HEK293T (cell line): ENCODE results near the gene CST9.
"Not testable (repeated sequence)": the region's sequence is repeated elsewhere in the genome, so short reads cannot be mapped to it uniquely, and the experiment has no call there.

Experiments
- CTCF ChIA-PET: fragments of 350-600 bp; formaldehyde crosslinking; extraction: SDS; loops from one replicate; lab custom pipeline; 2021; ENCODE audit warnings: antibody characterized with exemption, inconsistent platforms; lab: Yijun Ruan, JAX
- POLR2A ChIA-PET: fragments of 350-600 bp; formaldehyde crosslinking; extraction: SDS; loops from one replicate; lab custom pipeline; 2020; ENCODE audit warnings: antibody characterized with exemption, inconsistent platforms; lab: Yijun Ruan, JAX
- DNase-seq: peaks from one replicate; pipeline ENCODE4 v3.0.0; 2012; ENCODE audit warnings: mixed read lengths; ENCODE audit errors: extremely low spot score
- ARNT ChIP-seq: fragments of 450-650 bp; IDR thresholded peaks from 2 replicates; pipeline ENCODE4 v1.6.1; 2017; ENCODE audit warnings: mild to moderate bottlenecking
- BHLHE40 ChIP-seq: fragments of 450-650 bp; IDR thresholded peaks from 2 replicates; pipeline ENCODE4 v1.6.1; 2016; ENCODE audit warnings: mild to moderate bottlenecking, moderate library complexity, borderline replicate concordance
- CTBP1 ChIP-seq: fragments of 450-650 bp; IDR thresholded peaks from 2 replicates; pipeline ENCODE4 v1.6.1; 2016; ENCODE audit warnings: borderline replicate concordance
- ELF4 ChIP-seq: fragments of 450-650 bp; IDR thresholded peaks from 2 replicates; pipeline ENCODE4 v1.6.1; 2017; ENCODE audit warnings: antibody characterized with exemption
- FOXA1 ChIP-seq: fragments of 450-650 bp; IDR thresholded peaks from 2 replicates; pipeline ENCODE4 v1.6.1; 2016; ENCODE audit warnings: mild to moderate bottlenecking
- FOXK2 ChIP-seq: fragments of 450-650 bp; IDR thresholded peaks from 2 replicates; pipeline ENCODE4 v1.6.1; 2016; ENCODE audit warnings: mild to moderate bottlenecking
- FOXM1 ChIP-seq: fragments of 450-650 bp; IDR thresholded peaks from 2 replicates; pipeline ENCODE4 v1.6.1; 2017; ENCODE audit warnings: mild to moderate bottlenecking, borderline replicate concordance
- HDGF ChIP-seq: fragments of 450-650 bp; IDR thresholded peaks from 2 replicates; pipeline ENCODE4 v1.6.1; 2017; ENCODE audit warnings: antibody characterized with exemption, borderline replicate concordance
- L3MBTL2 ChIP-seq: fragments of 450-650 bp; conservative IDR thresholded peaks from 2 replicates; pipeline ENCODE4 v1.6.1; 2016; ENCODE audit warnings: mild to moderate bottlenecking
- LEF1 ChIP-seq: fragments of 450-650 bp; IDR thresholded peaks from 2 replicates; pipeline ENCODE4 v1.6.1; 2017; ENCODE audit warnings: mild to moderate bottlenecking, borderline replicate concordance
- NFRKB ChIP-seq: fragments of 450-650 bp; IDR thresholded peaks from 2 replicates; pipeline ENCODE4 v1.6.1; 2016; ENCODE audit warnings: mild to moderate bottlenecking, moderate library complexity
- PKNOX1 ChIP-seq: fragments of 450-650 bp; IDR thresholded peaks from 2 replicates; pipeline ENCODE4 v1.6.1; 2016
- SP1 ChIP-seq: fragments of 450-650 bp; IDR thresholded peaks from 2 replicates; pipeline ENCODE4 v1.6.1; 2017
- SUZ12 ChIP-seq: fragments of 450-650 bp; IDR thresholded peaks from 2 replicates; pipeline ENCODE4 v1.6.1; 2016; ENCODE audit warnings: mild to moderate bottlenecking
- TARDBP ChIP-seq: fragments of 450-650 bp; IDR thresholded peaks from 2 replicates; pipeline ENCODE4 v1.6.1; 2016
- ZNF384 ChIP-seq: fragments of 450-650 bp; IDR thresholded peaks from 2 replicates; pipeline ENCODE4 v1.6.1; 2016

The CST9 gene

GRCh38 chr20:23626040-23626620 is 20.4 kb upstream of the CST9 start:
- no peak for DNase-seq
- TF ChIP-seq SUZ12: no peak
- TF ChIP-seq CTBP1: no peak
- no peak for TF ChIP-seq SP1
- TF ChIP-seq TARDBP: no peak
- no peak for TF ChIP-seq BHLHE40
- no peak for TF ChIP-seq ZNF384
- no peak for TF ChIP-seq LEF1
- POLR2A ChIA-PET: no interaction called here
- CTCF ChIA-PET: interaction anchor here (0.9 kb wide), 1 partner anchor 19 kb away, joined by 3 read pairs; no protein-coding TSS in a partner anchor

- CTCF ChIA-PET: interaction anchor here (0.9 kb wide), 1 partner anchor 19 kb away, joined by 3 read pairs; no protein-coding TSS in a partner anchor
- POLR2A ChIA-PET: no interaction called here
- DNase-seq: no peak
- no peak for TF ChIP-seq ARNT
- no peak for TF ChIP-seq NFRKB
- TF ChIP-seq CTBP1: no peak
- no peak for TF ChIP-seq L3MBTL2
- TF ChIP-seq FOXM1: no peak
- no peak for TF ChIP-seq FOXA1
- TF ChIP-seq SP1: no peak
- TF ChIP-seq PKNOX1: no peak
- no peak for TF ChIP-seq SUZ12
- no peak for TF ChIP-seq BHLHE40
- TF ChIP-seq HDGF: no peak
- TF ChIP-seq ELF4: no peak
- TF ChIP-seq LEF1: no peak
These were observed 19.7 kb upstream of the CST9 start for GRCh38 chr20:23625236-23625964.

- TF ChIP-seq CTBP1: no peak
- TF ChIP-seq HDGF: no peak
- no peak for TF ChIP-seq PKNOX1
- no peak for TF ChIP-seq ELF4
- no peak for TF ChIP-seq SUZ12
- TF ChIP-seq FOXA1: no peak
- CTCF ChIA-PET: no interaction called here
- no peak for DNase-seq
- POLR2A ChIA-PET: no interaction called here
These were observed 18.6 kb upstream of the CST9 start for GRCh38 chr20:23624324-23624691.

GRCh38 chr20:23623666-23624323 is 18.1 kb upstream of the CST9 start:
- ChIA-PET POLR2A (no interaction called here), CTCF (no interaction called here)
- DNase-seq: no peak
- TF ChIP-seq FOXA1: no peak
- TF ChIP-seq ARNT: no peak
- TF ChIP-seq BHLHE40: no peak
- TF ChIP-seq LEF1: no peak
- no peak for TF ChIP-seq ELF4
- TF ChIP-seq FOXM1: no peak
- TF ChIP-seq ZNF384: no peak
- no peak for TF ChIP-seq TARDBP
- no peak for TF ChIP-seq FOXK2
- no peak for TF ChIP-seq L3MBTL2
- TF ChIP-seq SUZ12: no peak

GRCh38 chr20:23622839-23623343 is 17.2 kb upstream of the CST9 start:
- CTCF ChIA-PET: no interaction called here
- POLR2A ChIA-PET: interaction anchor here (0.8 kb wide), 1 partner anchor 15 kb away, joined by 4 read pairs; the partner anchor contains the start of gene CST3
- no peak for DNase-seq
- TF ChIP-seq L3MBTL2: no peak
- TF ChIP-seq FOXA1: no peak
- TF ChIP-seq CTBP1: no peak
- no peak for TF ChIP-seq SP1
- TF ChIP-seq SUZ12: no peak
- no peak for TF ChIP-seq LEF1
- TF ChIP-seq FOXK2: no peak
- TF ChIP-seq HDGF: no peak
- TF ChIP-seq NFRKB: no peak
- TF ChIP-seq ELF4: no peak
- TF ChIP-seq FOXM1: no peak
- no peak for TF ChIP-seq PKNOX1
- no peak for TF ChIP-seq BHLHE40
- TF ChIP-seq ZNF384: no peak
- no peak for TF ChIP-seq ARNT
- TF ChIP-seq TARDBP: no peak

GRCh38 chr20:23622401-23622800 is 16.7 kb upstream of the CST9 start:
- POLR2A ChIA-PET: interaction anchor here (0.8 kb wide), 1 partner anchor 16 kb away, joined by 4 read pairs; the partner anchor contains the start of gene CST3
- CTCF ChIA-PET, DNase-seq: not testable (repeated sequence)

- POLR2A ChIA-PET, CTCF ChIA-PET: not testable (repeated sequence)
These were observed 15.1 kb upstream of the CST9 start for GRCh38 chr20:23620670-23621386.

More at GRCh38 chr20:23620670-23621386, 15.1 kb upstream of the CST9 start:
- DNase-seq: not testable (repeated sequence)
